GM21528 (cell line): ENCODE measurements around the gene XPC.
"Not testable (repeated sequence)": the region's sequence is repeated elsewhere in the genome, so short reads cannot be mapped to it uniquely, and the experiment has no call there.

ENCODE experiments used
- ATAC-seq: cut with Tn5 transposase; IDR thresholded peaks from one replicate; pipeline ENCODE4 v1.9.1; 2021; ENCODE audit warnings: mild to moderate bottlenecking, moderate library complexity; ENCODE audit not compliant: unreplicated experiment, low FRiP score

The XPC gene

GRCh38 chr3:14178247-14179113 is at the start of gene XPC, which contains the start of gene LSM3:
Gene XPC (minus strand): TSS chr3:14178601. CDS start chr3:14178568, 33 bp downstream.
Gene LSM3 (plus strand): TSS chr3:14178817. CDS start chr3:14178861, 44 bp downstream.
- peak; percentile 94 for ATAC-seq

GRCh38 chr3:14227856-14228255 is 49.5 kb upstream of the XPC start:
- ATAC-seq = no peak

- ATAC-seq = not testable (repeated sequence)
Observed at GRCh38 chr3:14226351-14226750, 48.0 kb upstream of the XPC start.

GRCh38 chr3:14225421-14225820 is 47.0 kb upstream of the XPC start:
- no peak for ATAC-seq

GRCh38 chr3:14224895-14225294 is 46.5 kb upstream of the XPC start:
- no peak for ATAC-seq

- ATAC-seq = no peak
Observed at GRCh38 chr3:14223595-14223994, 45.2 kb upstream of the XPC start.

- no peak for ATAC-seq
Observed at GRCh38 chr3:14222900-14223594, 44.6 kb upstream of the XPC start.

GRCh38 chr3:14222457-14222856 is 44.1 kb upstream of the XPC start:
- no peak for ATAC-seq

GRCh38 chr3:14221902-14222301 is 43.5 kb upstream of the XPC start:
- ATAC-seq = no peak

GRCh38 chr3:14220933-14221332 is 42.5 kb upstream of the XPC start:
- ATAC-seq = no peak

GRCh38 chr3:14218355-14218754 is 40.0 kb upstream of the XPC start:
- no peak for ATAC-seq

GRCh38 chr3:14216257-14217048 is 38.1 kb upstream of the XPC start:
- ATAC-seq = peak; percentile 64

GRCh38 chr3:14214764-14215163 is 36.4 kb upstream of the XPC start:
- no peak for ATAC-seq

- ATAC-seq = no peak
Observed at GRCh38 chr3:14213066-14213774, 34.8 kb upstream of the XPC start.

- no peak for ATAC-seq
Observed at GRCh38 chr3:14212032-14212431, 33.6 kb upstream of the XPC start.

- ATAC-seq = no peak
Observed at GRCh38 chr3:14211621-14212020, 33.2 kb upstream of the XPC start.

GRCh38 chr3:14210843-14211594 is 32.6 kb upstream of the XPC start:
- ATAC-seq = no peak

- ATAC-seq = no peak
Observed at GRCh38 chr3:14210290-14210688, 31.9 kb upstream of the XPC start.

- ATAC-seq = no peak
Observed at GRCh38 chr3:14209581-14210289, 31.3 kb upstream of the XPC start.
